ENCODE measurements around the gene DLG2.
"Not testable (repeated sequence)": the region's sequence is repeated elsewhere in the genome, so short reads cannot be mapped to it uniquely, and the experiment has no call there.

The DLG2 gene

GRCh38 chr11:85229723-85230122, 397.4 kb downstream of the DLG2 start:
- DNase-seq (ENCODE audit: low spot score): not testable (repeated sequence)

GRCh38 chr11:85196968-85197367, 430.2 kb downstream of the DLG2 start:
- DNase-seq (ENCODE audit: low spot score): no peak

- DNase-seq (ENCODE audit: low spot score): no peak
Measured at GRCh38 chr11:85195934-85196333, 431.2 kb downstream of the DLG2 start.

- DNase-seq (ENCODE audit: low spot score): no peak
Measured at GRCh38 chr11:85187992-85188391, 439.2 kb downstream of the DLG2 start.

GRCh38 chr11:85184721-85185120, 442.4 kb downstream of the DLG2 start:
- DNase-seq (ENCODE audit: low spot score): no peak

- DNase-seq (ENCODE audit: low spot score): peak; percentile 53
Measured at GRCh38 chr11:85182441-85183387, 444.4 kb downstream of the DLG2 start.

GRCh38 chr11:85180528-85180927, 446.6 kb downstream of the DLG2 start:
- DNase-seq (ENCODE audit: low spot score): no peak

- DNase-seq (ENCODE audit: low spot score): no peak
Measured at GRCh38 chr11:85171648-85172257, 455.4 kb downstream of the DLG2 start.

- DNase-seq (ENCODE audit: low spot score): peak; percentile 10
Measured at GRCh38 chr11:85170184-85170583, 457.0 kb downstream of the DLG2 start.

GRCh38 chr11:85167471-85167870, 459.7 kb downstream of the DLG2 start:
- DNase-seq (ENCODE audit: low spot score): no peak

- no peak for DNase-seq (ENCODE audit: low spot score)
Measured at GRCh38 chr11:85167038-85167437, 460.1 kb downstream of the DLG2 start.

GRCh38 chr11:85165819-85166218, 461.3 kb downstream of the DLG2 start:
- no peak for DNase-seq (ENCODE audit: low spot score)

- DNase-seq (ENCODE audit: low spot score): no peak
Measured at GRCh38 chr11:85164743-85165142, 462.4 kb downstream of the DLG2 start.

- no peak for DNase-seq (ENCODE audit: low spot score)
Measured at GRCh38 chr11:85154294-85154693, 472.9 kb downstream of the DLG2 start.

- no peak for DNase-seq (ENCODE audit: low spot score)
Measured at GRCh38 chr11:85137597-85137996, 489.5 kb downstream of the DLG2 start.

- DNase-seq (ENCODE audit: low spot score): no peak
Measured at GRCh38 chr11:85133636-85134035, 493.5 kb downstream of the DLG2 start.

- no peak for DNase-seq (ENCODE audit: low spot score)
Measured at GRCh38 chr11:85132851-85133585, 494.1 kb downstream of the DLG2 start.

- no peak for DNase-seq (ENCODE audit: low spot score)
Measured at GRCh38 chr11:85127349-85127748, 499.8 kb downstream of the DLG2 start.

GRCh38 chr11:85123752-85124231, 503.4 kb downstream of the DLG2 start:
- DNase-seq (ENCODE audit: low spot score): no peak

- DNase-seq (ENCODE audit: low spot score): no peak
Measured at GRCh38 chr11:85118151-85118550, 509.0 kb downstream of the DLG2 start.

- no peak for DNase-seq (ENCODE audit: low spot score)
Measured at GRCh38 chr11:85115798-85116197, 511.3 kb downstream of the DLG2 start.

GRCh38 chr11:85114786-85115185, 512.4 kb downstream of the DLG2 start:
- no peak for DNase-seq (ENCODE audit: low spot score)

GRCh38 chr11:85110246-85110645, 516.9 kb downstream of the DLG2 start:
- DNase-seq (ENCODE audit: low spot score): not testable (repeated sequence)
